Retinal pigment epithelial cell (primary cell): ENCODE results near the gene HNRNPLL.

Experiments used
- DNase-seq: peaks from one replicate; pipeline ENCODE4 v3.0.0-alpha.2; 2010; ENCODE audit warnings: low read depth
- H3K4me3 ChIP-seq: 2 replicates; pipeline ENCODE4 v1.5.1; 2011; ENCODE audit warnings: mild to moderate bottlenecking, low read length, control low read depth, moderate library complexity
- CTCF ChIP-seq: conservative IDR thresholded peaks from 2 replicates; pipeline ENCODE4 v1.5.1; 2011; ENCODE audit warnings: low read depth, low read length, control low read depth, inconsistent platforms

Gene HNRNPLL

DNA sequence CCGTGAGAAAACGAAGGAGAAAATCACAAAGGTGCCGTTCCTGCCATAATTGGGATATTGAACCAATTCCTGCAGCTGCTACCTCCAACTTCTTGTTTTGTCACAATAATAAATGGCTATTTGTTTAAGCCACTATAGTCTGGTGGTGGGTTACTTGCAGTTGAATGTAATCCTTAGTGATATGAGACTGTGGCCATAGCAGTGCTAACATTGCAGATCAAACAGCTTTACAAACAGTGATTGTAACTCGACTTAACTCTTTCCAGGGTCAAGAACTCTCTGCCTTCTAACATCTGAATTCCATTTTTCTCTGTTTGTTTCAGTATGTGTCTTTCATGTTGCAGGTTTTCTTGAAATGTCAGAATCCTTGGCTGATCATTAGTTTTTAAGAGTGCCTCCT, 24.7 kb upstream of the HNRNPLL start:
- no peak overlapping the region for H3K4me3 ChIP-seq
- DNase-seq: no peak
- no peak for TF ChIP-seq CTCF

DNA sequence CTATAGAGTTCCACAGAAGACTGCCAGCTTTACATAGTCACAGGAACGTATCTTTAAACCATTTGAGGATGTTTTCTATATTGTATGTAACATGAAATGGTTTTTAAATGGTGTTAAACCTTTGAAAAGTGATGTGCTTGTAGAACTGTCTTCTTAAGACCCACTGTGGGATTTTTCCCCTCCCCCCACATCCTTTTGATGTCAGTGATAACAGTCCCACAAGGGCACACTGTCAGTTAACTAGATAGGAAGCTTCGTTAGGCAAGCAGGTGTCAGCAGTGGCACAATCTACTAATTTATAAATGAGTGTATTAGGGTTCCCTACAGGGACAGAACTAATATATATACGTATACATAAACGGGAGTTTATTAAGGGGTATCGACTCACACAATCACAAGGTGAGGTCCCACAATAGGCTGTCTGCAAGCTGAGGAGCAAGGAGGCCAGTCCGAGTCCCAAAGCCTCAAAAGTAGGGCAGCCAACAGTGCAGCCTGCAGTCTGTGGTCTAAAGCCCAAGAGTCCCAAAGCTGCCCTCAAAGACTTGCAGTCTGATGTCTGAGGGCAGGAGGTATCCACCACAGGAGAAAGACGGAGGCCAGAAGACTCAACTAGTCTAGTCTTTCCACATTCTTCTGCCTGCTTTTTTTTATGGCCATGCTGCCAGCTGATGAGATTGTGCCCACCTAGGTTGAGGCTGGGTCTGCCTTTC, 23.8 kb upstream of the HNRNPLL start:
- DNase-seq: no peak
- no peak for TF ChIP-seq CTCF
- no peak overlapping the region for H3K4me3 ChIP-seq

DNA sequence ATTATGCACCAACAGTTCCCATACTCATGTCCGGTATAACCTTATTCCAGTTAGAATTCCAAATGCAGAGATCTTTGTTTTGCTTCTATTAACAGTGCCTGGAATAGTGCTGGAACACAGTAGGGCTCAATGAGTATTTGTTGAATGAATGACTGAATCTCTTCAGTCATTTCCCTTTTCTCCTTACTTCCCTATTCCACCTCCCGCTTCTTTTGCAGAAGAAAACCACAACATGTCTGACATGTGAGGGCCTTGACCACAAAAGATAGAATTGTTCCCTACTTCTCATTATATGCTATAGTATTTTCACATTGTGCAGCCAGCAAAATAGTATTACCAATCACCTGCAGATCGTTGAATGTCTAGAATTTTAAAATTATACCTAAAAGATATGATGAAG, 19.5 kb upstream of the HNRNPLL start:
- DNase-seq: no peak

GRCh38 chr2:38621018-38621417, 18.3 kb upstream of the HNRNPLL start:
- no peak for DNase-seq
- H3K4me3 ChIP-seq: no peak overlapping the region
- no peak for TF ChIP-seq CTCF

More for the DNA sequence above, 19.5 kb upstream of the HNRNPLL start:
- H3K4me3 ChIP-seq: no peak overlapping the region
- TF ChIP-seq CTCF: no peak

GRCh38 chr2:38620282-38620977, 17.7 kb upstream of the HNRNPLL start:
- DNase-seq: no peak
- no peak overlapping the region for H3K4me3 ChIP-seq
- no peak for TF ChIP-seq CTCF

DNA sequence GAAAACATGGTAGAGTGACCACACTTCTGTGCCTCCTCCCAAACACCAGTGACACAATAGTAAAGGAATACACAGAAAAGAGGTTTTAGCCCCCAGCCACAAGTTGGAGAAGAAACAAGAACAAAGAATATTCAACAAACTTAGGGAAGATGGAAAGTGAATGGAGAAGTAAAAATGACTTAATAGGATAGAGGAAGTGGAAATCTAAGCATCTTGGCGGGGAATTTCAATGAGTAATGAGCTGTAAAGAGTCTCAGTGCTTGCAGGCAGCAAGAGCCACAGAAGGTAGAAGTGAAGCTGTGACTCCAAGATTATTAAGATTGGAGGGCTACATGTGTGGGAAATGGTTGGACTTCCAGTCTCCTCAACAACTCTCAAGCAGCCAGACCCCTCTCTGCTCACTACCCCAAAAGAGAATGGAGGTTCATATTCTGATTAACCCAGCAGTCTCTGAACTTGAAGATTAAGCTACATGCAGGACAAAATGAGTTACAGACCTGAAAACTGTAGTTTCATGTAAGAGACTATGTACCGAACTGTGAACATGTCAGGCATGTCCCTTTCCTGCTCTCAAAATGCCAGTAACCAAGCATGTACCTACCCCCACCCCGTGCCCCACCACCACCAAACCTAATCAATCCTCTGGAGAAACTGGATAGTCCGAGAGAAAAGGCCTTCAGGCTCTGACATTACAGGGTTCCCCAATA, 16.9 kb upstream of the HNRNPLL start:
- no peak for DNase-seq
- TF ChIP-seq CTCF: no peak
- no peak overlapping the region for H3K4me3 ChIP-seq
